ENCODE measurements around the gene BEND6. TPM values are rescaled to one million over a fixed set of nuclear protein-coding genes. Genes with fewer than 3 reads are reported as not detected.

Gene BEND6
- total and polyA plus RNA-seq, 2 donors (not counting 3 experiments of a cell fraction or from before 2014, with no cell fraction given) = 0.15 to 0.66 TPM

GRCh38 chr6:56905378-56905777 is 49.5 kb upstream of the BEND6 start:
- ChIA-PET CTCF (interaction anchor here (1.2 to 5.2 kb wide), 12 partner anchors 15 to 420 kb away, joined by 5 to 170 read pairs (median 8); partner anchors contain the start of genes BEND6 and PRIM2), POLR2A (no interaction called here)
- Histone ChIP-seq H3K27ac (ENCODE audit: insufficient read depth, low read depth, low read length) (no peak overlapping the region), H3K9ac (replicated peaks; ENCODE audit: extremely low read depth, insufficient read depth, low read length) (no peak overlapping the region), H3K9me1 (replicated peaks; ENCODE audit: control insufficient read depth, extremely low read depth, insufficient read depth, low read length) (no peaks in the 10 kb centered on the region), H3K9me3 (replicated peaks; ENCODE audit: control insufficient read depth, insufficient read depth, low read length) (no peaks in the 10 kb centered on the region), H3K79me2 (ENCODE audit: control insufficient read depth, insufficient read depth, low read length) (no peaks in the 10 kb centered on the region), H3K27me3 (ENCODE audit: control insufficient read depth in 2 of 2, insufficient read depth in 2 of 2, low read length in 2 of 2) (no peaks in the 10 kb centered on the region), H3K4me3 (replicated peaks in 1 of 3; ENCODE audit: insufficient read depth in 1 of 3, low read depth in 1 of 3, low read length in 3 of 3) (no peak overlapping the region), H4K20me1 (replicated peaks; ENCODE audit: control insufficient read depth, extremely low read depth, insufficient read depth, low read length) (no peaks in the 10 kb centered on the region), H3K4me1 (ENCODE audit: control insufficient read depth, extremely low read depth, insufficient read depth, low read length) (peaks cover 10% of the 10 kb centered on the region), H3K4me2 (ENCODE audit: insufficient read depth, low read length) (no peak overlapping the region), H3K36me3 (ENCODE audit: control insufficient read depth in 2 of 2, extremely low read depth in 1 of 2, insufficient read depth in 2 of 2, low read length in 2 of 2) (no peaks in the 10 kb centered on the region), H2AFZ (ENCODE audit: low read depth, low read length) (no peak overlapping the region)
- intact Hi-C loops (cut with micrococcal nuclease) (loop anchor here (2.0 kb wide), 1 partner anchor 143 kb away; no protein-coding TSS in a partner anchor), dilution Hi-C loops (cut with MboI; ENCODE audit: extremely low pct_ligation_motif_present, low sequenced_read_pairs) (no loop called here)
- DNase-seq (ENCODE audit: low read depth, low spot score) = no peak
- no TSS peak for BruUV-seq (replicated peaks)
- FAIRE-seq = no peak
- TF ChIP-seq MAX (IDR thresholded peaks at IDR 0.05; ENCODE audit: insufficient read depth, insufficient read length) (no peak), FOS (IDR thresholded peaks at IDR 0.05; ENCODE audit: borderline replicate concordance, insufficient read depth, low read length) (no peak), POLR2A (IDR thresholded peaks at IDR 0.05; ENCODE audit: low read depth, low read length) (no peak), GATA2 (IDR thresholded peaks at IDR 0.05; ENCODE audit: insufficient read depth, insufficient read length, low read depth, low read length) (no peak), POLR2AphosphoS5 (IDR thresholded peaks at IDR 0.05; ENCODE audit: insufficient read depth, low read depth, low read length) (no peak), EZH2 (IDR thresholded peaks at IDR 0.05; ENCODE audit: borderline replicate concordance, low read depth, low read length, severe bottlenecking) (no peak), CTCF (IDR thresholded peaks at IDR 0.05; ENCODE audit: extremely low read depth in 1 of 2, insufficient read depth in 1 of 2, low read depth in 1 of 2, low read length in 2 of 2) (no peak), JUN (IDR thresholded peaks at IDR 0.05; ENCODE audit: borderline replicate concordance, insufficient read depth, insufficient read length, low read depth) (no peak), MYC (IDR thresholded peaks at IDR 0.05; ENCODE audit: low read depth, low read length) (no peak)

All from endothelial cell of umbilical vein (primary cell).